GM19463 (cell line): ENCODE results near the gene PAQR7.
"Not testable (repeated sequence)": the region's sequence is repeated elsewhere in the genome, so short reads cannot be mapped to it uniquely, and the experiment has no call there.

Source experiments
- ATAC-seq: cut with Tn5 transposase; IDR thresholded peaks from one replicate; pipeline ENCODE4 v1.9.1; 2021; ENCODE audit warnings: mild to moderate bottlenecking, moderate library complexity; ENCODE audit not compliant: unreplicated experiment

Gene PAQR7

DNA sequence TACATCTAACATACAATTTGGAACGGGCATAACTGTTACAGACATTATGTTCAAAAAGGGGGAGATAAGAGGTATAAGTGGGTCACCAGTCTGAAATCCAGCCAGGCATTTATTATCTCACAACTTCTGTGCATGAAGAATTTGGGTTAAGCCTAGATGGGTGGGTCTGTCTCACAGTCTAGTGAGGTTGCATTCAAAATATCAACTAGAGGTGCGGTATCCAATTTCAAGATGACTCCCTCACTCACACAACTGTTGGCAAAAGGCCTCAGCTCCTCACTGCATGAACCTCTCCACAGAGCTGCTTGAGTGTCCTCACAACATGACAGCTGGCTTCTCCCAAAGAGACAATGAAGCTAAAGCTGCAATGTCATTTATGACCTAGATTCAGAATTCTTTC lies 21.0 kb downstream of the PAQR7 start:
- no peak for ATAC-seq

DNA sequence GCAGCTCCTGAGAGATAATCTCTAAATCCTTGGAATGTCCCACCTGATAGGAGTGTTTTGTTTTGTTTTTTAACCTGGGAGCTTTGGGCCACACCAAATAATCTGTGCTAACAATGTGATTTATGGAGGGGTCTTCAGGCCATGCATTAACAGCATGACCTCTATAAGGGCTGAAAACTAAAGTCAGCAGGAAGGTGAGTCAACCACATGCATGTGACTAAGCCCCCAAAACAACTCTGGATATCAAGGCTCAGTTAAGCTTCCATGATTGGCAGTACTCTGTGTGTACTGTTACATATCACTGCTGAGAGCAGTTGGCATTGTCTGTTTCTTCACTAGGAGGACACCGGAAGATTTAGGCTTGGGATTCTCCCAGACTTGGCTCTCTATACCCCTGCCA lies 27.0 kb downstream of the PAQR7 start:
- no peak for ATAC-seq

DNA sequence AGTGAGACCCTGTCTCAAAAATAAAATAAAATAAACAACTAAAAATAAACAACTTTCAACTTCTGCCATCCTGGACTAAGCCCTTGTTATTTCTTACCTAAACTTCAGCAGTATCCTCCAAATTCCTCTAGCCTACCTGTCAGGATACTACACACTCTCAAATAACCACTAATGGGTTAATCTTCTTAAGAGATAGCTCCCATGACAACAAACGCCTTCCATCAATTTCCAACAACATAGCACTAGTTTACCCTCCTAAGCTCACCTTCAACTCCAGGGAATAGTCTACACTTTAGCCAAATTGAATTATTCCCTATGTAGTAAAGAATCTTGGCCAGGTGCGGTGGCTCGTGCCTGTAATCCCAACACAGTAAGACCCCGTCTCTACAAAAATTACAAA lies 27.6 kb downstream of the PAQR7 start:
- ATAC-seq, result no peak

DNA sequence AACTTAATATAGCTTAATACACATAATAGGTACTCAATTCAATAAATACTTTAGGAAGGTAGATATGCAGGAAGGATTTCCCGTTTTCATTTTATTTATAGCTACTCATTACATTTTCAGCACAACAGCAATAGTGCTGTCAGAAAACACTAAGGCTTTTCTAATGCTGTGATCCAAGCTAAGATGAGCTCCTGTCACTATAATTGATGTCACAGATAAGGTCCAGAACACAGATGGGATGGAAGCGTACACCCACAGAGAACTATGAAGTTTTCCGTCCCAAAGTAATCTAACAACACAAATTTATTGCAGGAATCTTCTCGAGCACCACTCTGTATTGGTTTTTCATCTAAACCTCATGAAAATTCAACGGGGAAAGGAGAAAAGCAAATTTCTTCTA lies 29.8 kb downstream of the PAQR7 start:
- no peak for ATAC-seq

DNA sequence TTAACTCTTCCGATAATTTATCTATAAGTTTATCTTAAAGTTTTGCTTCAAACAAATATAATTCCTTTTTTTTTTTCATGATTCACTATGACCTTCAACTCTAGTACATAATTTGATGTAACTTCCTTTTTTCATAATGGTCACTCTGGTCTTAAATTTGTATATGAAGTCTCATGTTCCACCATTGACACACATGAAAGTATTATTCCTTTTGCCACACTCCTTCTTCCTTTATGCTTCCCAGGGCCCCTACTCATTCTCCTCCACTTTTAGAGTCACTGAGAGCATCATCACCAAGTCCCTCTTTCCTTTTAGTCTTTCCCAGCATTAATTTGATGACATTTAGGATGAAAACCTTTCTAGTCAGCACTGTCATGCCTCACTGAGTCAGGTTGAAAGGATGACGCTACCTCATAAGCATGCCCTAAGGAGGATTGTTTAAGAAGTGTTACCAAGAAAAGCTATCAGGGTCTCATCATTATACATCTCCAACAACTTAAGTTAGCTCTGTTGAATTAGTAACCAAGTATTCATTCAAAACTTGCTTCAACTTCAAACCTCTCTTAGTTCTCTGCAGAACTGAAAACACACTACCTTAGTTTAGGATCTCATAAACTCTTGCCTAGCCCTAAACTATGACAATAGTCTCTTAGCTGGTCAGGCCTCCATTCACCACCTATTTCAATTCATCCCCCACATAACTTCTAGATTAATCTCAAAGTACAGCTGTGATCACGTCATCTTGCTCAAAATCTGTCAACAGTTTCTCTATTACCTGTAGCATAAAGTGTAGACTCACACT lies 30.8 kb downstream of the PAQR7 start:
- no peak for ATAC-seq

DNA sequence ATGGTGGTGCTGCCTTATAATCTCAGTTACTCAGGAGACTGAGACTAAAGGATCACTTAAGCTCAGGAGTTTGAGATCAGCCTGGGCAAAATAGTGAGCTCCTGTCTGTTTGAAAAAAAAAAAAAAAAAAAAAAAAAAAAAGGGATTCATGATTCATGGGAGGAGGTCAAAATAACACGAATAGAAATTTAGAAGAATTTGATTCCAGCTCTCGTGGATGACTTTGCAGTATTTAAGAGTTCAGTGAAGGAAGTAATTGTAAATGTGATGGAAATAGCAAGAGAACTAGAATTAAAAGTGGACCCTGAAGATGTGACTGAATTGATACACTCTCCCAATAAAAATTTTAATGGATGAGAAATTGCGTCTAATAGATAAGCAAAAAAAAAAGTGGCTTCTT lies 32.0 kb downstream of the PAQR7 start:
- ATAC-seq, result no peak

DNA sequence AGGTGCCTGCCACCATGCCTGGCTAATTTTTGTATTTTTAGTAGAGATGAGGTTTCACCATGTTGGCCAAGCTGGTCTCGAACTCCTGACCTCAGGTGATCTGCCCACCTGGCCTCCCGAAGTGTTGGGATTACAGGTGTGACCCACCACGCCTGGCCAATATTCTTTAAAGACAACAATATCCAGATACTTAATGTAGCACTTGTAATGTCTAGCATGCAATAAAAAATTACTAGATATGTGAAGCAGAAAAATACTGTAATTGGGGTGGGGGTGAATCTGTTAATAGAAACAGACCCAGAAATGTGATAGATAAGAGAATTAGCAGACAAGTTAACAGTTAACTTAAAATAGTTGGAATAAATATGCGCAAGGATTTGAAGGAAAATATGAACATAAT lies 35.7 kb downstream of the PAQR7 start:
- ATAC-seq, result not testable (repeated sequence)

DNA sequence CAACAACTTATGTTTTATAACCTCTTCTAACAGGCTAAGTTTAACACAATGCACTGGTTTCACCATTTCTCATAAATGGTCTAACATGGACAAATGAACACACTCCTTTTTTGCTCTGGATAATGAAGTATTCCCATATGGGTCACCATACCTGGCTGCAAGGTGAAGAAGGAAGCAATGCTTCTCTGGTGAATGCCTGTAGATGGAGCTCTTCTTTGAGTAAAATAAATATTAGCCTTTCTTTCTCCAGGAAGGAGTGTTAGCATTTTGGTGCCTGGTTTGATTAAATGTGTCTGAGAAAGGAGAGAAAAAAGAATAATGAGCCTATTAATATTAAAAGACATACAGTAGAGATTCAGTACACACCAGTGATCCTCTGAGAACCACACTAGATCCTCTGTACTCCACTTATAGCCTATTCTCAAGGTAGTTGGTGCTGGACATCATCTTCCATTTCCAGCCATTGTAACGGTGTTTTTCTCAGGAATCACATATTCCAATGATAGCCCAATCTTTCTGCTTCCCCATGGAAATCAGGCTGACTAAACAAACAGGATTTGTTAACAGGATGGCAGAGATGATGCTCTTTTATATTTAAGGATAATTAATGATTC lies 38.1 kb downstream of the PAQR7 start:
- no peak for ATAC-seq

DNA sequence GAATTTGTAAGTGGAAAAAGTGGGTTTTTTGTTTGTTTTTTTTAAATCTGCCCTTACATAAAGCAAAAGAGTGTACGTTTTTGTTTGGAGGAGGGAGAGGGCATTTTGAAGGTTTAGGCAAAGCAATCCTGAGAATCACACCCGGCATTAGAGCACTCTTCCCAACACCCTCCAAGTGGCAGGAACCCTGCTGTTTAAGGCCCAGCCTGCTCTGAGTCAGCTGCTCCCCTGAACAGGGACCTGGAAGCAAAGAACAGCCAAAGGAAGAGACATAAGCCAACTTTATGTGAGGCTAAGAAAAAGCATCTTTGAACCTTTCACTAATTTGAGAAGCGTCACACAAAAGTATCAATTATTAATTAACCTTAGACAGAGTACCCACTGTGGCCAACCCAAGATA lies 38.8 kb downstream of the PAQR7 start:
- ATAC-seq, result no peak

DNA sequence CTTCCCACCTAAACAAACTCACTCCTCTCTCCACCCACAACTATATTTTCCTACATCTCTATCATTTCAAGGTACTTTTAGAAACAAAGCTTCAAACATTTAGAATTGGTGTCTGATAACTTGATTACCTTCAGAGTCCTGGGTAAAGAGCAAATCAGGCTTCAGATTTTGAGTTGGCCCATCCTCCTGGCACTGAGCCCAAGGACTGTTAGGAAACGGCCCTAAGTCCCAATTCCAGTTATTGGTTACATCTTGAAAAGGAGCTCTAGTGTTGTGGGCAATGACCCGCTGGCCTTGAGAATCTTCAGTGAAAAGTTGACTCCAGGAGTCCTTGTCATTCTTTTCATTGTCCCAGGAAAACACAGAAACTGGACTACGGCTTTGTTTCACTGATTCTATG lies 40.6 kb downstream of the PAQR7 start:
- no peak for ATAC-seq

DNA sequence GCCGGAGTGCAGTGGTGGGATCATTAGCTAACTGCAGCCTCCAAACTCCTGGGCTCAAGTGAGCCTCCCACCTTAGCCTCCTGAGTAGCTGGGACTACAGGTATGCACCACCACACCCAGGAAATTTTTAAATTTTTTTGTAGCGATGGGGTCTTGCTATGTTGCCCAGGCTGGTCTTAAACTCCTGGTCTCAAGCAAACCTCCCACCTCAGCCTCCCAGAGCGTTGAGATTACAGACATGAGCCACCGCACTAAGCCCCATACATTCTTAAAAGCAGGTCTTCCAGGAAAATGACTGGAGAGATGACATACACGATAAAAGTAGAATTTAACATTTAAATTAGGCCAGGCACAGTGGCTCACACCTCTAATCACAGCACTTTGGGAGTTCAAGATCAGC lies 42.4 kb downstream of the PAQR7 start:
- no peak for ATAC-seq

DNA sequence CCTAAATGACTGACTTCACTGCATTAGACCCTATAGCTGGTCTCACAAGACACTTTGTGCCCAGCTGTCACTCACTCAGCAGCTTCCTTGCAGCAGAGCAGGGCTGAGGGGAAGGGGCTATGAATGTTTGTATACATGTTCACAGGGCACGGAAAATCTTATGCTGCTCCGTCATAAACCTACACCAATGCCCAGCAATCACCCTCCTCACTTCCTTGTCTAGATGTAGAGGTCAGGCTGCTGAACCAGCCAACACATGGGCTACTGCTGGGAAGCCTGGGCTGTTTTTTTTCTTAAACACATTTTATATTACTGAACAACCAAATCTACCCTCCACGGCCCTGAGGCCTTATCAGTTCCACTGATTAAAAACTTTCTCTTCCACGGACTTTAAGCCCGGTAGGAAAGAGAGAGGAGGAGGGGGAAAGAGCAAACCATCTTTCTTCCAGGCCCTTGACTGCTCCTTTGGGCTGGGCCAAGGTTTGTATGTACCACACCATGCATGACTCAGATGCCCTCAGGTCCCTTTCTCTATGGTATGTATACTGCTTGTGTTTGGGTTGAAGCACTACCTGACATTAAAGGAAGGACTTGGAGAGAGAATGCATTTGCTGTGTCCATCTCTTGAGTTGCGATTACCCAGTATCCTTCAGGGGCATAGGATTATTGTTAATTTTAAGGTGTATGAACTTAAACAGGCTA lies 43.0 kb downstream of the PAQR7 start:
- no peak for ATAC-seq

DNA sequence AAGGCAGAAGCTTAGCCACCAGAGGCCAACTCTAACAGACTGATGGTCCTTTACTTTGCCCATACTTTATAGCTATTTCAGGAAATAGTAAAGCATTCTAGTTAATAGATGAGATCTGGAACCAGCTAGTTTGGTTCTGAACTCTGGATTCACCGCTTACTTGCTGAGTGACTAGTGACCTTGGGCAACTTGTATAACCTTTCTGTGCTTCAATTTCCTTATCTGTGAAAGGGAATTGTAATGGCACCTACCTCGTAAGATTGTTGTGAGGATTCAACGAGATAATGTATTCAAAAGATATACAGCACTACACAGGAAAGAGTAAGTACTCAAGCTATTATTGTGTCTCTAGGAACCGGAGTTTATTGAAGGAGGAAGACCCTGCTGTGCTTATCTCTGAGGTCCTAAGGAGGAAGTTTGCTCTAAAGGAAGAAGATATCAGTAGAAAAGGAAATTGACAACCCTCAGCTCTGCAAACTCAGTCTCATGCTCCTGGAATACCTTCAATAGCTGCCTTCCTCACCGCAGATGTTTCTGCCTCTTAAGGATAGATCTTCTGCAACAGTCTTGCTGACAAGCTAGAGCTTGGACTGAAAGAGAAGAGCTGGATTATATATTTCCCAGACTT lies 43.8 kb downstream of the PAQR7 start:
- ATAC-seq, result no peak

DNA sequence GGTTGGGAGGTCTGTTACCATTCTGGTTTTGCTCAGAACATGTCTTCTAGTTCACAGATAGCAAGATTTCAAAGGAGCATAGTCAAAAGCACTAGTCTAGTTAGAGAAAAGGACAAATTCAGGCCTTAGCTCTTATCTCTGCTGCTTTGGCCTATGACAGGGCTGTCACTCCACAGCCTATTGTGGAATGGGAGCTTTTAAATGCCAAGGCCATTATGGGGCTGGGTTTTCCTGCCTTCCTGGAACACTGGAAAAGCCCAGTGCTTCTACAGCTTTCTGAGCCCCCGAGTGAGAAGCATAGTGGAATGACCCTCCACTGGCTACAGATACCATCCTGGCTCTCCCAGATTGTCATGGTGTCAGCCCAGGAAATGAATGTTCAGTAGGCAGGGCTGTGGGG lies 46.5 kb downstream of the PAQR7 start:
- ATAC-seq, result no peak

DNA sequence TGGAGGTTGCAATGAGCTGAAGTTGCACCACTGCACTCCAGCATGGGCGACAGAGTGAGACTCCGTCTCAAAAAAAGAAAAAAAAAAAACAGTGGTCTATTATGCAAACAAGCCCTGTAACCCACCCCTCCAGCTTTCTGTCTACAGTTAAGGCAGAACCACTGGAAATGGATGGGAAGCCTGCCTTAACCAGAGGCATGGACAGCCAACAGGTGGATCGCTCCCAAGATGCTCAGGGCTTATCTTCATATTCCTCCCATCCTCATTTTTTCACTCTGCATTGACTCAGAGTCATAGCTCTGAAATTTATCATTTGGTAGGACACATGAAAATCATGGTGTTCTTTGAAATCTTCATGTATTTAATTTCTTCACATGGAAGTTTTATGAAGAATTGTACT lies 47.0 kb downstream of the PAQR7 start:
- ATAC-seq, result no peak

DNA sequence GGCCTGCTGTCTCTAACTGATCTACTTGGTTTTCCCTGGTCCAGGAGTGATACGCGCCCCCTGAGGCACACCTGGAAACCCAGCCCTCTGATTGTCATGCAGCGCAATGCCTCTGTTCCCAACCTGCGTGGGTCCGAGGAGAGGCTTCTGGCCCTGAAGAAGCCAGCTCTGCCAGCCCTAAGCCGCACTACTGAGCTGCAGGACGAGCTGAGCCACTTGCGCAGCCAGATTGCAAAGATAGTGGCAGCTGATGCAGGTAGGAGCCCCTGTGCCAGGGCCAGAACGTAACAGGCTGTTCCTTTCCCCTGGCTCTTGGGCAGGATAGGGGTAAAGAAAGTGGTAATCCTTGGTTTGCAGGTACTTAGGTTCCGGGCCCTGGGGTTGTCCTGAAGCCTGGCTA lies 48.9 kb downstream of the PAQR7 start:
- no peak for ATAC-seq

DNA sequence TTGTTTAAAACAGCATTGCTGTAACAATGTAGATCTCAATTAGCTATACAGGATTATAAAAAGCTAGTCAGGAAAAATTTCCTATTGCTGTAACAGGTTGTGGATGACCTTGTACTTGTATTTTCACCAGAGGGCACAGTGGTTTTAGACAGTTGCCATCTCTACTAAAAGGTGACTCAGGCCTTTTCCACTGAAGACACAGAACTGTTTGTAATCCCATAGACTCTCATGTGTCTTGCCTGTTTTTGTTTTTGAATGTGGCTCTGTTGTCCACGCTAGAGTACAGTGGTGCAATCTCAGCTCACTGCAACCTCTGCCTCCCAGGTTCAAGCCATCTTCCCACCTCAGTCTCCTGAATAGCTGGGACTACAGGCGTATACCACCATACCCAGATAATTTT lies 49.9 kb downstream of the PAQR7 start:
- ATAC-seq, result no peak

DNA sequence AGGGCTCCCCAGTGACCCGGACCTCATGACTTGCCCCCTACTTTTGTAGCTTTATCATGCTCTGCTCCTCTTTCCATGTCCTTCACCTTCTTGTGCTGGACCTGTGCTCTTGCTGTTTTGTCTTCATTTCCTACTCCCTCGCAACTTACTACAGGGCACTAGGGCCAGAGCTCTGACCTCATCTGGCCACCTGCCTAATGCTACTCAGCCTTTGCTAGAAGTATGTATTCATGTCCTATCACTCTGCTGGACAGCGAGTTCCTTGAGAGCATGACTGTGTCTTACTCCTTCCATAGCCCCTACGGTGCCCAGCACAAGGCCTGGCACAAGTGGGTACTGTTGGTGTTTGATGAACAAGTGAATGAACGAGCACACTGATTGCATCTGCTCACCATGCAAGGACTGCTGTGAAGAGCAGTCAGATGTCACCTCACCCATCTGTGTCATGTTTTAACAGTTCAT lies 53.8 kb downstream of the PAQR7 start:
- ATAC-seq, result no peak

DNA sequence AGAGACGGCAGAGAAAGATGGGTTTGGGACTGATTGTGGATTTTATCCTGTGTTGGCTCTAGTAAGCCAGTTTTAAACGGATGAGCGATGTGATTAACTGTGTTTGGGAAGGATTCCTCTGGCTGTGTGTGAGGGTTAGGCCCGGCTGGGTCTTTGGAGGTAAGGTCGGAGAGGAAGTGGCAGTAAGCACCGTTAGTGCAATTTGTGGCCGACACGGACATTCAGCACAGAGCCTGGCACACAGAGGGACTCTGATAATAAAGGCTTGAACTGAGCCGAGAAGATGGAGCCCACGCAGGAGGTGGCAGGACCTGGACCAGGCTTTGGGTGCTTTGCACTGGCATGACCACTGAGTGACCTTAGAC lies 54.4 kb downstream of the PAQR7 start:
- no peak for ATAC-seq

DNA sequence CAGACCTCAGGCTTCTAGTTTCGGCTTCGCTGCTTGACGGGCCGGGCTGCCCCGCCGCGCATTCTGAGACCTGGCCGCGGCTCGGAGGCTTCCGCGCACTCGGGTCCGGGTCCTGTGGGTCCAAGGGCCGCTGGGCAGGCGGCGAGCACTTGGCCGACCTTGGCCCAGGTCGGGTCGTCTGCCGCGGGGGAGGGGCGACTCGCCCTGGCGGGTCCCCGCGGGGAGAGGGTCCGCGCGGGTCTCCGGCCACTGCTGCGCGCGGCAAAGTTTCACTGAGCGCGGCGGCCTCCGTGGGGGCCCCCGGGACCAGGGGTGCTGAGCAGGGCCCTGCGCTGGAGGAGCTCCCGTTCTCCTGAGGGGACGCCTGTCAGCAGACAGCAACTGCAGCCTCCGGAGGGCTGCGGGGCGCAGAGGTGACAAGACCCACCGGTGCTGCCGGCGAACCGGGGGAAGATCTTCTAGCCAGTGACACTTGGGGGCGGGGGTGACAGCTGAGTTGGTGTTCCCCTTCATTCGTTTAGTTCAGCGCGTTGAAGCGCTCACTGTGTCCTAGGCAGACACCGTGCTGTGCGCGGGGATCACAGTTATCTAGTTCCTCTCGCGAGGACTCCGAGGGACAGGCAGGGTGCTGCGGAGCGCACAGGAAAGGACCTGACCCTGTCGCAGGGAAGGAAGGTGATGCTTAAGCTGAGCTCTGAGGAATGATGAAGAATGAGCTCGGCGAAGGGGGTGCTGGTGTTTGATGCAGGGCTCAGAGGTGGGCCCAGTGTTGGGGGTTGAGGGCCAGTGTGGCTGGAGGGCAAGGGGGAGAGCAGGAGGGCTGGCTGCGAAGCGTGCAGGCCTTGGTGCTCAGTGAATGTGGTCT lies 55.0 kb downstream of the PAQR7 start:
- ATAC-seq, result peak; percentile 52
